GM12878 (cell line): ENCODE measurements around the gene PAF1. TPM values are rescaled to one million over a fixed set of nuclear protein-coding genes. Genes with fewer than 3 reads are reported as not detected.

ENCODE experiments used
- BACH1 ChIP-seq: fragments of 450-650 bp; IDR thresholded peaks from 2 replicates; pipeline ENCODE4 v1.6.1; 2017; ENCODE audit warnings: mild to moderate bottlenecking, borderline replicate concordance
- KDM1A ChIP-seq: fragments of 200-600 bp; sonication (generic); IDR thresholded peaks from 2 replicates; pipeline ENCODE4 v1.6.1; 2016; ENCODE audit warnings: borderline replicate concordance
- MTA3 ChIP-seq: IDR thresholded peaks from 2 replicates; pipeline ENCODE4 v1.6.1; 2012; ENCODE audit warnings: low read length, inconsistent platforms, borderline replicate concordance
- NBN ChIP-seq: fragments of 450-650 bp; IDR thresholded peaks from 2 replicates; pipeline ENCODE4 v1.6.1; 2016
- PKNOX1 ChIP-seq: fragments of 450-650 bp; IDR thresholded peaks from 2 replicates; pipeline ENCODE4 v1.6.1; 2016; ENCODE audit warnings: mild to moderate bottlenecking
- SPI1 ChIP-seq: IDR thresholded peaks from 2 replicates; pipeline ENCODE4 v1.6.1; 2011; ENCODE audit warnings: low read depth, mild to moderate bottlenecking, low read length, moderate library complexity, borderline replicate concordance; ENCODE audit not compliant: insufficient read depth
- STAT1 ChIP-seq: fragments of 450-650 bp; conservative IDR thresholded peaks from 2 replicates; pipeline ENCODE4 v1.6.1; 2014; ENCODE audit warnings: antibody characterized with exemption, mild to moderate bottlenecking
- TCF3 ChIP-seq: IDR thresholded peaks from 2 replicates; pipeline ENCODE4 v1.6.1; 2012; ENCODE audit warnings: low read depth, mild to moderate bottlenecking, low read length, borderline replicate concordance; ENCODE audit not compliant: insufficient read depth
- ZSCAN29 ChIP-seq: fragments of 450-650 bp; IDR thresholded peaks from 2 replicates; pipeline ENCODE4 v1.6.1; 2017; ENCODE audit warnings: mild to moderate bottlenecking, moderate library complexity
- polyA plus RNA-seq, 11 experiments: library from polyadenylated mRNA; depleted of rRNA in 4 of 11; unstranded in 6 of 11; stranded (reverse) in 5 of 11; fragments of >200 nt; fragmentation: Nextera tagmentation in 4 of 11; fragmentation: Illumina TruSeq in 1 of 11; extraction: Ambion mirVana in 4 of 11; extraction: Trizol in 1 of 11; gene quantifications; 1 replicate in 1 of 11; 2 replicates in 10 of 11; pipeline versions ENCODE4 v1.2.1 to v1.2.3, GENCODE V29; 2011 to 2016; ENCODE audit warnings: inconsistent platforms in 2 of 11, missing spikeins in 2 of 11, low read depth in 1 of 11
- total RNA-seq, 4 experiments: library from RNA; depleted of rRNA in 3 of 4; stranded (reverse); fragments of >200 nt in 3 of 4; fragmentation: Illumina TruSeq in 1 of 4; extraction: Trizol in 1 of 4; gene quantifications; 2 replicates each; pipeline versions ENCODE4 v1.2.1 to v1.2.3, GENCODE V29; 2013 to 2021

Gene PAF1
- total and polyA plus RNA-seq, 10 of the 15 experiments (the other 5 are each of a cell fraction or from before 2014, with no cell fraction given), result 1.7 to 45.8 (median 39.6) TPM

GRCh38 chr19:39430675-39431593, 40.0 kb upstream of the PAF1 start (continued):
- TF ChIP-seq KDM1A (no peak), NBN (no peak), BACH1 (no peak), MTA3 (peak; percentile 24), ZSCAN29 (no peak), STAT1 (no peak), TCF3 (peak; percentile 82; the same call in 1 of the 2 replicates), PKNOX1 (no peak; the same call in 1 of the 2 replicates), SPI1 (no peak)
